Measurements from ENCODE around the gene JMJD6. TPM values are rescaled to one million over a fixed set of nuclear protein-coding genes. Genes with fewer than 3 reads are reported as not detected.
"Not testable (repeated sequence)": the region's sequence is repeated elsewhere in the genome, so short reads cannot be mapped to it uniquely, and the experiment has no call there.

JMJD6 gene
- total RNA-seq, 1 donor from 2014 or later = 32.7 TPM

- no peaks in the 10 kb centered on the region for H3K27me3 Mint-ChIP-seq
- H3K27ac Mint-ChIP-seq = no peak overlapping the region
- ChIA-PET POLR2A (interaction anchor here (0.6 to 1.7 kb wide), 2 partner anchors 10 to 1514 kb away, joined by 5 to 7 read pairs; partner anchors contain the start of gene MFSD11), CTCF (no interaction called here)
- peaks cover 54% of the 10 kb centered on the region for H3K36me3 Mint-ChIP-seq (ENCODE audit: low read depth)
- ATAC-seq (ENCODE audit: low read depth) = no peak
- H3K9me3 Mint-ChIP-seq = no peaks in the 10 kb centered on the region
- no peak for TF ChIP-seq CTCF (IDR thresholded peaks at IDR 0.05)
- no peak for DNase-seq
- intact Hi-C loops (cut with micrococcal nuclease) = no loop called here
- H3K4me1 Mint-ChIP-seq = peaks cover 3% of the 10 kb centered on the region
- H3K4me3 Mint-ChIP-seq = no peak overlapping the region
These were observed 21.4 kb upstream of the JMJD6 start for GRCh38 chr17:76747716-76748363.

GRCh38 chr17:76745785-76746184 is 19.4 kb upstream of the JMJD6 start:
- peaks cover 60% of the 10 kb centered on the region for H3K36me3 Mint-ChIP-seq (ENCODE audit: low read depth)
- CTCF ChIA-PET = not testable (repeated sequence)

GRCh38 chr17:76744747-76745146 is 18.3 kb upstream of the JMJD6 start:
- Mint-ChIP-seq H3K4me3 (no peak overlapping the region), H3K36me3 (ENCODE audit: low read depth) (peaks cover 59% of the 10 kb centered on the region)

More at GRCh38 chr17:76745785-76746184, 19.4 kb upstream of the JMJD6 start:
- DNase-seq; intact Hi-C loops (cut with micrococcal nuclease); H3K9me3 Mint-ChIP-seq; H3K4me1 Mint-ChIP-seq; H3K27ac Mint-ChIP-seq; H3K27me3 Mint-ChIP-seq; H3K4me3 Mint-ChIP-seq; ATAC-seq (ENCODE audit: low read depth): not testable (repeated sequence)
- POLR2A ChIA-PET = interaction anchor here (0.6 to 1.1 kb wide), 2 partner anchors 74 to 259 kb away, joined by 3 read pairs; no protein-coding TSS in a partner anchor

GRCh38 chr17:76742958-76743357 is 16.6 kb upstream of the JMJD6 start:
- intact Hi-C loops (cut with micrococcal nuclease) = no loop called here
- ATAC-seq (ENCODE audit: low read depth) (no peak), DNase-seq (no peak)
- peaks cover 13% of the 10 kb centered on the region for H3K4me1 Mint-ChIP-seq
- H3K9me3 Mint-ChIP-seq = no peaks in the 10 kb centered on the region
- POLR2A ChIA-PET = no interaction called here
- H3K36me3 Mint-ChIP-seq (ENCODE audit: low read depth) = peaks cover 56% of the 10 kb centered on the region
- no peaks in the 10 kb centered on the region for H3K27me3 Mint-ChIP-seq
- no peak overlapping the region for H3K4me3 Mint-ChIP-seq
- no peak overlapping the region for H3K27ac Mint-ChIP-seq
- TF ChIP-seq CTCF (IDR thresholded peaks at IDR 0.05) = no peak
- CTCF ChIA-PET = no interaction called here

More at GRCh38 chr17:76744747-76745146, 18.3 kb upstream of the JMJD6 start:
- no peak for TF ChIP-seq CTCF (IDR thresholded peaks at IDR 0.05)
- H3K9me3 Mint-ChIP-seq = no peaks in the 10 kb centered on the region
- ATAC-seq (ENCODE audit: low read depth) (no peak), DNase-seq (no peak)
- ChIA-PET CTCF (no interaction called here), POLR2A (no interaction called here)
- peaks cover 4% of the 10 kb centered on the region for H3K4me1 Mint-ChIP-seq
- H3K27ac Mint-ChIP-seq = no peak overlapping the region
- H3K27me3 Mint-ChIP-seq = no peaks in the 10 kb centered on the region
- intact Hi-C loops (cut with micrococcal nuclease) = no loop called here

- DNase-seq (no peak), ATAC-seq (ENCODE audit: low read depth) (no peak)
- intact Hi-C loops (cut with micrococcal nuclease) = no loop called here
- H3K27ac Mint-ChIP-seq = no peak overlapping the region
- H3K36me3 Mint-ChIP-seq (ENCODE audit: low read depth) = peaks cover 59% of the 10 kb centered on the region
- no peaks in the 10 kb centered on the region for H3K9me3 Mint-ChIP-seq
- POLR2A ChIA-PET = no interaction called here
- no peak for TF ChIP-seq CTCF (IDR thresholded peaks at IDR 0.05)
- H3K4me3 Mint-ChIP-seq = no peak overlapping the region
- CTCF ChIA-PET = no interaction called here
- H3K4me1 Mint-ChIP-seq = peaks cover 18% of the 10 kb centered on the region
- H3K27me3 Mint-ChIP-seq = no peaks in the 10 kb centered on the region
These were observed 14.1 kb upstream of the JMJD6 start for GRCh38 chr17:76740329-76741118.

- H3K27ac Mint-ChIP-seq; H3K4me3 Mint-ChIP-seq; H3K9me3 Mint-ChIP-seq; H3K27me3 Mint-ChIP-seq; DNase-seq; ATAC-seq (ENCODE audit: low read depth): not testable (repeated sequence)
- Mint-ChIP-seq H3K4me1 (peaks cover 27% of the 10 kb centered on the region), H3K36me3 (ENCODE audit: low read depth) (peaks cover 60% of the 10 kb centered on the region)
- ChIA-PET CTCF (interaction anchor here (1.1 kb wide), 1 partner anchor 12 kb away, joined by 4 read pairs; no protein-coding TSS in a partner anchor), POLR2A (interaction anchor here (1.0 to 6.2 kb wide), 2 partner anchors 13 to 211 kb away, joined by 3 to 218 read pairs; partner anchors contain the start of genes JMJD6 and METTL23)
- intact Hi-C loops (cut with micrococcal nuclease) = loop anchor here (5.0 kb wide), 2 partner anchors 583 to 1332 kb away; partner anchors contain the start of gene GRB2
These were observed 13.2 kb upstream of the JMJD6 start for GRCh38 chr17:76739568-76740115.
